Transverse colon (tissue), 4 donors: Measurements from ENCODE around the gene FGD4.

Source experiments
- CTCF ChIP-seq, 5 experiments: fragments of 200-600 bp in 3 of 5; fragments of 450-650 bp in 2 of 5; sonication (generic) in 3 of 5; IDR thresholded peaks; 1 replicate in 2 of 5; 2 replicates in 3 of 5; pipeline ENCODE4 v1.5.1; 2016 to 2017; ENCODE audit warnings: antibody characterized with exemption in 5 of 5, inconsistent platforms in 3 of 5, mild to moderate bottlenecking in 2 of 5, moderate library complexity in 1 of 5
- POLR2AphosphoS5 ChIP-seq, 3 donors: sonication (generic); formaldehyde crosslinking; IDR thresholded peaks; one replicate each; pipeline ENCODE4 v1.6.1; 2016; ENCODE audit warnings: antibody characterized with exemption in 3 of 3

- peak in 4 of 5 experiments; percentile 31 to 47 (median 45) for TF ChIP-seq CTCF (IDR thresholded peaks at IDR 0.05)
- no peak for TF ChIP-seq POLR2AphosphoS5 (IDR thresholded peaks at IDR 0.05)
Observed at GRCh38 chr12:32671930-32672780, 272.8 kb downstream of the FGD4 start.
